Activated CD8-positive, alpha-beta T cell treated with anti-CD3 and anti-CD28 coated beads for 36 hours (primary cell): ENCODE results near the gene GNG7. TPM values are rescaled to one million over a fixed set of nuclear protein-coding genes. Genes with fewer than 3 reads are reported as not detected.
A peak's percentile ranks its signal among the peaks of the same experiment; 100 is the strongest.

Experiments used
- ATAC-seq: fragments of 200-7000 bp; cut with Tn5 transposase; one replicate; pipeline ENCODE4 v1.10.0; 2021; ENCODE audit warnings: mild to moderate bottlenecking, moderate library complexity
- CTCF ChIA-PET: fragments of 350-600 bp; sonication (Branson Sonifier 250); formaldehyde crosslinking; loops from one replicate; lab custom pipeline; 2021; ENCODE audit warnings: antibody characterized with exemption; lab: Charles Lee
- POLR2A ChIA-PET: fragments of 350-600 bp; sonication (Branson Sonifier 250); formaldehyde crosslinking; loops from one replicate; lab custom pipeline; 2021; ENCODE audit warnings: antibody characterized with exemption; lab: Charles Lee
- DNase-seq: peaks from one replicate; pipeline ENCODE4 v3.0.0-alpha.2; 2020
- H3K27ac Mint-ChIP-seq: one replicate; pipeline ENCODE4 v1.8.0; 2021; ENCODE audit warnings: mild to moderate bottlenecking, mixed read lengths
- H3K27me3 Mint-ChIP-seq: one replicate; pipeline ENCODE4 v1.8.0; 2021; ENCODE audit warnings: mixed read lengths
- H3K36me3 Mint-ChIP-seq: one replicate; pipeline ENCODE4 v1.8.0; 2021; ENCODE audit warnings: low read depth, mixed read lengths
- H3K4me1 Mint-ChIP-seq: one replicate; pipeline ENCODE4 v1.8.0; 2021; ENCODE audit warnings: low read depth, mixed read lengths
- H3K4me3 Mint-ChIP-seq: one replicate; pipeline ENCODE4 v1.8.0; 2021; ENCODE audit warnings: mild to moderate bottlenecking, moderate library complexity, mixed read lengths
- H3K9me3 Mint-ChIP-seq: one replicate; pipeline ENCODE4 v1.8.0; 2021; ENCODE audit warnings: mixed read lengths
- CTCF ChIP-seq: fragments of 200-600 bp; IDR thresholded peaks from one replicate; pipeline ENCODE4 v1.8.0; 2022; ENCODE audit warnings: antibody characterized with exemption, mild to moderate bottlenecking
- intact Hi-C: fragments of 100-400 bp; cut with micrococcal nuclease; formaldehyde crosslinking; loops from one replicate; pipeline ENCODE4 v1.10.0; 2022
- total RNA-seq, 2 experiments: library from RNA; stranded (reverse); gene quantifications; one replicate each; pipeline ENCODE4 v1.2.3, GENCODE V29; 2021

Gene GNG7
- total RNA-seq, 2 experiments from 2014 or later = 0.27 to 0.32 TPM

DNA sequence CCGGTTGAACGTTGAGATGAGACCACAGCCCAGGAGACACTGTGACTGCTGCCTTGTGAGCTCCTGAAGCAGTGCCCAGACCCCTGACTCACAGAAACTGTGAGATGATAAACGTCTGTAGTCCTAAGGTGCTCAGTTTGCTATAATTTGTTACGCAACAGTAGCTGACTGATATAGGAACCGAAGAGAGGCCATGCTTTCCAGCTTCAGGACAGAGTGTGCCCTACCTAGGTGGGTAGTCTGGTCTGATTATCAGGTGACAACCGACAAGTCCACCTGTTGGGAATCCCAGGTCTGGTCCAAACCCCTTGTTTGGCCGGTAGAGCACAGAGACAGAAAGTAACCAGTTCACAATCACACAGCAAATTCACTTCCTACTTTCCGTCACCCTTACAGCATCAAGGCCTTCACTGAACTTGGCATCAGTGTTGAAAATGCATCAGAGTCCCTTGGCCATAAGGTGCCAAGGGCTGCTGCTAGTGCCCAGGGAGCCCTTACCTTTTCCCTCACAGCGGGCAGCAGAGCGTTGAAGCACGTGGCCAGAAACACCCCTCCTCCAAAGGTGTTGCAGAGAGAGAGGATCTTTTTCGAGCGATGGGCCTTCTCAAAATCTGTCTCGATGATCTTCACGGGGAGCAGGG lies 34.2 kb upstream of the GNG7 start:
- no peak for ATAC-seq
- Mint-ChIP-seq H3K27me3 (no peaks in the 10 kb centered on the region), H3K27ac (no peak overlapping the region), H3K4me1 (peaks cover 21% of the 10 kb centered on the region), H3K4me3 (peak overlapping the region; percentile 32), H3K36me3 (peaks cover 35% of the 10 kb centered on the region), H3K9me3 (no peaks in the 10 kb centered on the region)
- ChIA-PET POLR2A (interaction anchor here (1.4 kb wide), 1 partner anchor 14 kb away, joined by 3 read pairs; no protein-coding TSS in a partner anchor), CTCF (interaction anchor here (1.4 to 4.4 kb wide), 2 partner anchors 12 to 88 kb away, joined by 5 to 19 read pairs; no protein-coding TSS in a partner anchor)
- intact Hi-C loops = no loop called here
- no peak for TF ChIP-seq CTCF
- DNase-seq = no peak

- ChIA-PET POLR2A (interaction anchor here (0.6 to 1.4 kb wide), 2 partner anchors 13 kb away, joined by 3 read pairs; no protein-coding TSS in a partner anchor), CTCF (interaction anchor here (0.8 to 1.4 kb wide), 3 partner anchors 13 to 87 kb away, joined by 3 to 5 read pairs (median 4); no protein-coding TSS in a partner anchor)
- TF ChIP-seq CTCF = no peak
- DNase-seq (no peak), ATAC-seq (no peak)
- Mint-ChIP-seq H3K27ac (no peak overlapping the region), H3K27me3 (no peaks in the 10 kb centered on the region), H3K9me3 (no peaks in the 10 kb centered on the region), H3K36me3 (peaks cover 35% of the 10 kb centered on the region), H3K4me3 (no peak overlapping the region), H3K4me1 (peaks cover 20% of the 10 kb centered on the region)
- intact Hi-C loops = no loop called here
Measured at GRCh38 chr19:2735374-2735773, 32.9 kb upstream of the GNG7 start.

DNA sequence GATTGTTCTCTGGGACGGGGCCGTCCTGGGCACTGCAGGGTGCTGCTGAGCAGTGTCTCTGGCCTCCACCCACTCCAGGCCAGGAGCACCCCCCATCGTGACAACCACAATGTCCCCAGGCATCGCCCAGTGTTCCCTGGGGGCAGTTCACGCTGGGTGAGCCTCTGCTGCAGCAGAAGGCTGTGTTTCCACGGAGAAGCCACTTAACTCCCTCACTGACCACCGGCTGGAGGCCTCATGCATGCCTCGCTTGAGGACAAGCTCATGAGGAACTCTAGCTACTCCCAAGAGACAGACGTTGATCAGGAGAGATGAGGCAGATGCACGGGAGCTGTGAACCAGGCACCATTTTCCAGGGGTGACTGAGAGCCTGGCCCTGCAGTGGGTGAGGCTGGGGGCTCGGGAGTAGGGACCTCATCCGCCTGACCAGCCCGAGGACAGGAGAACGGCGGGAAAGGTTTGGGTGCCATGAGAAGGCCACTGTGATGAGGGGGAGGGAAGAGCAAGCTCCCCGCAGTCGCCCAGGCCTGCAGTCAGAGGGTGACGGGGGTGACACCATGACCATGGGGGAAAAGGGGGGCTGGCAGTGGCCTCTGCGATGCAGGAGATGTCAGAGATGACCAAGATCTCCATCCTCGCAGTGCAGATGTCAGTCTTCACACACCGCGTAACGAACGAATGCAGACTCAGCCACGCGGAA lies 32.2 kb upstream of the GNG7 start:
- CTCF ChIA-PET = interaction anchor here (0.8 to 1.0 kb wide), 2 partner anchors 14 to 87 kb away, joined by 3 to 4 read pairs; no protein-coding TSS in a partner anchor
- ATAC-seq = no peak
- TF ChIP-seq CTCF = no peak
- POLR2A ChIA-PET = no interaction called here
- H3K4me1 Mint-ChIP-seq = peaks cover 16% of the 10 kb centered on the region
- no peaks in the 10 kb centered on the region for H3K9me3 Mint-ChIP-seq
- H3K36me3 Mint-ChIP-seq = peaks cover 35% of the 10 kb centered on the region
- no peak overlapping the region for H3K27ac Mint-ChIP-seq
- DNase-seq = no peak
- intact Hi-C loops = no loop called here
- no peak overlapping the region for H3K4me3 Mint-ChIP-seq
- H3K27me3 Mint-ChIP-seq = no peaks in the 10 kb centered on the region

- intact Hi-C loops = no loop called here
- Mint-ChIP-seq H3K4me3 (no peak overlapping the region), H3K4me1 (peaks cover 14% of the 10 kb centered on the region), H3K27ac (no peak overlapping the region), H3K9me3 (no peaks in the 10 kb centered on the region), H3K27me3 (no peaks in the 10 kb centered on the region), H3K36me3 (peaks cover 32% of the 10 kb centered on the region)
- DNase-seq (no peak), ATAC-seq (no peak)
- ChIA-PET CTCF (no interaction called here), POLR2A (no interaction called here)
- no peak for TF ChIP-seq CTCF
Measured at GRCh38 chr19:2733930-2734588, 31.6 kb upstream of the GNG7 start.
